Measurements from ENCODE around the gene KIF1C.
"Not testable (repeated sequence)": the region's sequence is repeated elsewhere in the genome, so short reads cannot be mapped to it uniquely, and the experiment has no call there.

The KIF1C gene

GRCh38 chr17:5002121-5002788 lies 4.5 kb downstream of the KIF1C start:
- no peak for DNase-seq (ENCODE audit: low spot score)

- no peak for DNase-seq (ENCODE audit: low spot score)
These were observed 5.6 kb downstream of the KIF1C start for GRCh38 chr17:5003214-5003867.

- peak; percentile 52 for DNase-seq (ENCODE audit: low spot score)
These were observed 14.2 kb downstream of the KIF1C start for GRCh38 chr17:5011928-5012327.

GRCh38 chr17:5014357-5014756 lies 16.6 kb downstream of the KIF1C start:
- DNase-seq (ENCODE audit: low spot score) = no peak

DNA sequence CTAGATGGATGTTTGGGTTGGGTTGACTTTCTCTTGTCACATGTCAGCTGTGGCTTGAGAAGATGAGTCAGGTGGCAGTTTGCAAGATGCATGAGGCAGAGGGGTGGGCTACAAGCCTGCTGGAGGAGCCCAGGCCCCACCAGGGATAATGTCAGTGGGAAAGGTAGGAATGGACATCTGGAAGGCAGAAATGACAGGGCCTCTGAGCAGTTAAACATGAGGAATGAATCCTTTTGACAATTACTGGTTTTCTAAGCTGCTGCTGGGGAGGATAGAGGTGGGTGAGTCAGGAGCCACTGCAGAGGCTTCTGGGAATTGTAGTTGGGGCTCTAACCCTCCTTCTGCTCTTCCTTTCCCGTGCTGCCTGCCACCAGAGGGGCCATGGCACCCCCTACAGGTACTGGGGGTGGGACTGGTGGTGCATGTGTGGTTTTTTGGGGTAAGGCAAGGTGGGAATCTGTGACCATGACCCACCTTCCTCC lies 21.8 kb downstream of the KIF1C start:
- DNase-seq (ENCODE audit: low spot score) = peak; percentile 49

DNA sequence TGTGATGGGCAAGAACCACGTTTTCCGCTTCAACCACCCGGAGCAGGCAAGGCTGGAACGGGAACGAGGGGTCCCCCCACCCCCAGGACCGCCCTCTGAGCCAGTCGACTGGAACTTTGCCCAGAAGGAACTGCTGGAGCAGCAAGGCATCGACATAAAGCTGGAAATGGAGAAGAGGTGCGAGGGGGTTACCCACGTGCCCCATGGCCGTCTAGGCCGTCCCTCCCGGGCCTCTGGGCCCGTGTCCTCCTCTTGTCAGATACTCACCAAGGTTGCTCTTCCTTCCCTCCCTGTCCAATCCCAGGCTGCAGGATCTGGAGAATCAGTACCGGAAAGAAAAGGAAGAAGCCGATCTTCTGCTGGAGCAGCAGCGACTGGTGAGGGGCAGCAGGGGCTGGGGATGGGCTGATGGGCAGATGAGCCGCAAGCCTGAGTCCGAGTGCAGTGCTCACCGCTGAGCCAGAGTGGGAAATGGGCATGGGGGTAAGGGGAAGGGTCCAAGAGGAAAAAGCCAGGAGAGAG lies 22.8 kb downstream of the KIF1C start:
- DNase-seq (ENCODE audit: low spot score) = no peak

DNA sequence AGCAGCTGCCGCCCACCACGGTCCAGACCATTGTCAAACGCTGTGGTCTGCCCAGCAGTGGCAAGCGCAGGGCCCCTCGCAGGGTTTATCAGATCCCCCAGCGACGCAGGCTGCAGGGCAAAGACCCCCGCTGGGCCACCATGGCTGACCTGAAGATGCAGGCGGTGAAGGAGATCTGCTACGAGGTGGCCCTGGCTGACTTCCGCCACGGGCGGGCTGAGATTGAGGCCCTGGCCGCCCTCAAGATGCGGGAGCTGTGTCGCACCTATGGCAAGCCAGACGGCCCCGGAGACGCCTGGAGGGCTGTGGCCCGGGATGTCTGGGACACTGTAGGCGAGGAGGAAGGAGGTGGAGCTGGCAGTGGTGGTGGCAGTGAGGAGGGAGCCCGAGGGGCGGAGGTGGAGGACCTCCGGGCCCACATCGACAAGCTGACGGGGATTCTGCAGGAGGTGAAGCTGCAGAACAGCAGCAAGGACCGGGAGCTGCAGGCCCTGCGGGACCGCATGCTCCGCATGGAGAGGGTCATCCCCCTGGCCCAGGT lies 24.5 kb downstream of the KIF1C start:
- no peak for DNase-seq (ENCODE audit: low spot score)

DNA sequence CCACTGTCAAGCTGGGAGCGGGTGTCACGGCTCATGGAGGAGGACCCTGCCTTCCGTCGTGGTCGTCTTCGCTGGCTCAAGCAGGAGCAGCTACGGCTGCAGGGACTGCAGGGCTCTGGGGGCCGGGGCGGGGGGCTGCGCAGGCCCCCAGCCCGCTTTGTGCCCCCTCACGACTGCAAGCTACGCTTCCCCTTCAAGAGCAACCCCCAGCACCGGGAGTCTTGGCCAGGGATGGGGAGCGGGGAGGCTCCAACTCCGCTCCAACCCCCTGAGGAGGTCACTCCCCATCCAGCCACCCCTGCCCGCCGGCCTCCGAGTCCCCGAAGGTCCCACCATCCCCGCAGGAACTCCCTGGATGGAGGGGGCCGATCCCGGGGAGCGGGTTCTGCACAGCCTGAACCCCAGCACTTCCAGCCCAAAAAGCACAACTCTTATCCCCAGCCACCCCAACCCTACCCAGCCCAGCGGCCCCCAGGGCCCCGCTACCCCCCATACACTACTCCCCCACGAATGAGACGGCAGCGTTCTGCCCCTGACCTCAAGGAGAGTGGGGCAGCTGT lies 25.9 kb downstream of the KIF1C start:
- no peak for DNase-seq (ENCODE audit: low spot score)

DNA sequence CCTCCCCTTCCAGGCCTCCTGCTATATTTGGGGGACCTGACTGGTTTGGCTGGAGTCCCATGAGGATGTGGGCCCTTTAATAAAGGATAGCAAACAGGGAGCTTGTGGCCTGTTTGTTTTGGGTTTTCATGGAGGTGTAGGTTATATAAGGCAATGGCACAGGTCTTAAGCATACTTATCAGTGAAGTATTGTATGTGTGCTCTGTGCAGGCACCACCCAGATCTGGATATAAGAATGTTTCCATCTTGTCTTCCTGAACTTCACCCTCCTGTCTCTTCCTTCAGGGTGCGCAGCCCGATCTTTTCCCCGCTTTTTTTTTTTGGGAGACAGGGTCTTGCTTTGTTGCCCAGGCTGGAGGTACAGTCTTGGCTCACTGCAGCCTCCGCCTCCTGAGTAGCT lies 26.9 kb downstream of the KIF1C start:
- no peak for DNase-seq (ENCODE audit: low spot score)

GRCh38 chr17:5027299-5027698 lies 29.5 kb downstream of the KIF1C start:
- no peak for DNase-seq (ENCODE audit: low spot score)

DNA sequence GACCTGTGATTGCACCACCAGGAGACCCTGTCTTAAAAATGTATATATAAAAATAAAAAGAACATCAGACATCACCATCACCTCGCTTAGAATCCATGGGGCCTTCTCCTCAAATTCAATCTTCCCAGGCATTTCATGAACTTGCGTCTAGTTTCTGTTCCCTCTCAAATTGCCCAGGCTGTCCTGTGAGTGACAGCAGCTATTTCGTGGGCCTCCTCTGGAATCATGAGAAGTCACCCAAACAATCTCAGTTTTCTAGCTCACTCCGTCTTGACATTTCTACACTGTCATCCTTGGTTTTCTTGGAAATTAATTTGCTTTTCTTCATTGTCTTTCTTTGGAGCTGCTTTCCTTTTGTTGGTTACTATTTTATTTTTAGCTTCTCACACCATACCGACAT lies 30.2 kb downstream of the KIF1C start:
- no peak for DNase-seq (ENCODE audit: low spot score)

- DNase-seq (ENCODE audit: low spot score) = not testable (repeated sequence)
These were observed 32.4 kb downstream of the KIF1C start for GRCh38 chr17:5030168-5030567.

DNA sequence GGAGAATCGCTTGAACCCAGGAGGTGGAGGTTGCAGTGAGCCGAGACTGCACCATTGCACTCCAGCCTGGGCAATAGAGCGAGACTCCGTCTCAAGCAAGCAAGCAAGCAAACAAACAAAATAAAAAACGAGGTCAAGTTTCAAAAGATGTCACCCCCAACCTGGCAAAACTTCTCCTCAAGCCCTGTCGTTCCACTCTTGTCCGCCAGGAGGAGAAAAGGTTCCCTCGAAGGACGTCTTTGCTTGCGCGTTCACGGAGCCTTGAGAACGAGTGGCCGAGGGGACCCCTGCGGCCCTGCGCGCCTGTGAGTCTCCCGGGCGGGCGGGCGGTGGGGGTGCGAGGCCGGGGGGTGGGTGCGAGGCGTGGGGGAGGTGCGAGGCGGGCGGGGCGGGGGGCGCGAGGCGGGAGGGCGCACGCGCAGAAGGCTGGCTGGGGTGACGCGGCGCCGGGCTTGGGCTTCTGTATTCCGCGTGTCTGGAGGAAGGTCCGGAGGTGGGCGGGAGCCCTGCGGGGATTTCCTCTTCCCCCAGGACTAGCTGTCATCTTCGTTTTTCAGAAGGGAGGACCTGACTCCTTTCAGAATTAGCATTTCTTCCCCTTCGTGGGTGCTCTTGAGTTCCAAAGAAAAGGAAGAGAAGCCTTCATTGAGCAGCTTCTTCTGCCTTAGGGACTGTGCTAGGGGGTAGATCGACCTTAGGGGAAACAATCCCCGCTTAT lies 33.8 kb downstream of the KIF1C start:
- peak; percentile 77 for DNase-seq (ENCODE audit: low spot score)

DNA sequence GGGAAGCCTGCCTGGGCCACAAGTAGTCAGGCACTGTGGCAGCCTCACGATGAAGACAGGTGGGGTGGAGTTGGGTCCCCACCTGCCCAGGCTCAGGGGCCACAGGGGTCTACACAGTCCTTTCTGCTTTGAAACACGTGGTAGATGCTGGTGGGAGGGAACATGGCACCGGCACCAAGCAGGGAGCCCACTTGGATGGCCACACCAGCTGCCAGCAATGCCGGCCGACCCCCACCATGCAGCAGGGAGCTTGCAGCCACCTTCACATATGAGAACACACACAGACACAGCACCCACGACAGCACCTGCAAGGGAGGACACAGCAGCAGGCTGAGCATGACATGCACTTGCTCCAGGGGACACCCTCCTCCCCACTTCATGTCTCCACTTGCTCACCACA lies 35.1 kb downstream of the KIF1C start:
- no peak for DNase-seq (ENCODE audit: low spot score)

DNA sequence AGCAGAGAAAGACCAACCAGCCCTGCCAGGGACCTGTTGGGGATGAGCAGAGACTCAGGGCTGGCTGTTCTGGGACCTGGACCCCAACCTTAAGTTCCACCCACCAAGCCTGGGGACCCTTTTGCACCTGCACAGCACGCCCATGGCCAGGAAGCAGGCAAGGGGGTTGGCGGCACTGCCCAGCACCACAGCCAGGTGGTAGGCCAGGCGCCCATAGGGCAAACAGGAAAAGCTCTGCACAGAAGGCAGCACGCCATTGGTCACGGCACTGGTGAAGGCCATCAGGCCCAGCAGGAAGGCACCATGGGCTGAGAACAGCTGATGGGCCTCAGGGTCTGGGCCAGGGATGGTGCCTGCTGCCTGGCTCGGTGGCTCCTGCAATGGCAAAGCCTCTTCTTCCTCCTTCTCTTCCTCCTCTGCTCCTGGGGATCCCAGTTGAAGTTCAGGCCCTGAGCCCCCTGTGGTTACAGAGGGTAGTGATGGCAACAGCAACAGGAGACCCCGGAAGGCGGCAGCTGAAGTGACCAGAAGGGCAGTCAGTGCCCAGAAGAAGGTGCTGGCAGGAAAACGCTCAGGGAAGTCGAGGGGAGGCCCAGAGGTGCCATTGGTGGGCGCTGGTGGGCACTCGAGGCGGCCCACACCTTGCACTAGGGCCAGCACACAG lies 35.7 kb downstream of the KIF1C start:
- DNase-seq (ENCODE audit: low spot score) = no peak

GRCh38 chr17:5034063-5034462 lies 36.3 kb downstream of the KIF1C start:
- DNase-seq (ENCODE audit: low spot score) = no peak

GRCh38 chr17:5034651-5035050 lies 36.9 kb downstream of the KIF1C start:
- DNase-seq (ENCODE audit: low spot score) = no peak

DNA sequence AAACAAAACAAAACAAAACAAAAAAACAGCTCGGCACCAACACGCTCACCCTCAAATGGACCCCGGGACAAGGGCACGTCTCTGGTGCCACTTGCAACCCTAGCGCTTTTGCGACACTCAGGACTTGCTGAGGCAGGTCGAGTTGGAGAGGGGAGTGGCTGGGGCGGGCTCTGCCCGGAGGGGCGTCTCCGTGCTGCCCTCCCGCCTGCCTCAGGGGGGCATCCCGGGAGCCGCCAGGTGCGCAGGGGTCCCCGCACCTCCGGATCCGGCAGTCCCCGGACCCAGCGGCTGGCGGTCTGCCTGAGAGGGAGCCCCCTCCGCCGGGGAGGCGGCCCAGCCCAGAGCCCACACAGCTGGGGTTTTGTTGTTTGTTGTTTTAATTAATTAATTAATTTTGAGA lies 37.6 kb downstream of the KIF1C start, which contains the start of gene SLC52A1:
Gene SLC52A1 (minus strand): TSS at position 112 of the 400 bp plus-strand sequence. CDS start 820 bp downstream, outside the sequence.
- no peak for DNase-seq (ENCODE audit: low spot score)

DNA sequence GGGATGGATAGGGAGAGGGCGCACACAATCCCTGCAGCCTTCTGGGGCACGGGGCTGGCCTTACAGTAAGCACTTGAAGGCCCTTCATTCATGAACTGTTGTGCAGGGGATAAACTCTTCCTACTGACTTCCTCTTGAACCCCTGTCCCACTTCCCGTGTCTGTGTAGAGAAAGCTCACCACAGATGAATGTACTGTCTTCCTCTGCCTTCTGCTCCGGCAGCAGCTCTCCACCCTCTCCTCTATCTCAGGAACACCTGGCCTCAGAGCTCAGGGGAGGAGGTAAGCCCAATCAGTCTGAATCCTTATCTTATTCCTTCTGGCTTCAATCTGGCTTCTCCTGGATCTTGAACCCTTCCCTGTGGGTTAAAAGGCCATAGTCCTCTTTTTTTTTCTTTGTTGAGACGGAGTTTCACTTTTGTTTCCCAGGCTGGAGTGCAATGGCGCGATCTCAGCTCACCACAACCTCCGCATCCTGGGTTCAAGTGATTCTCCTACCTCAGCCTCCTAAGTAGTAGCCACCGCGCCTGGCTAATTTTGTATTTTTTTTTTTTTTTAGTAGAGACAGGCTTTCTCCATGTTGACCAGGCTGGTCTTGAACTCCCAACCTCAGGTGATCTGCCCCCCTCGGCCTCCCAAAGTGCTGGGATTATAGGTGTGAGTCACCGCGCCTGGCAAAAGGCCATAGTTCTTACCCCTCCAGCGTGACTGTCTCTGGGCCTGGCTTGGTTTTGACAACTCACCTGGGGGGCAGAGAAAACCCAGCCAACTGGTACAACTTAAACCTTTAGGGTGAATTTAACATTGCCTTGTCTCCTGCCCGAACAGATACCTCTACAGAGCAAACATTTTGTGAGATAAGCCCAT lies 44.6 kb downstream of the KIF1C start:
- DNase-seq (ENCODE audit: low spot score) = no peak

DNA sequence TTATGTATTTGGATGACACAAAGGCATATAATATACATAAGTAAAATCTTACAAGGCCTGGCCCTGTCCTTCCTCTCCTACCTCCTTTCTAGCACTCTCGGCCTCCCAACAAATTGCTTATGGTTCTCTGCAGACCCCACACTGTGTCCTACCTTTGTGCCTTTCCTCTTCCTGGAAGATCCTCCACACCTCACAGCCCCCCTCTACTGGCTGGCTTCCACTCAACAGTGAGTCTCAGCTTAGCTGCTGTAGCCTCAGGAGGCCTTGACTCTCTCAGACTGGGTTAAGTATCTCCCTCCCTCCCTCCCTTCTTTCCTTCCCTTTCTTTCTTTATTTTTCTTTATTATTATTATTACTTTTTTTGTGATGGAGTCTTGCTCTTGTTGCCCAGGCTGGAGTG lies 45.8 kb downstream of the KIF1C start:
- no peak for DNase-seq (ENCODE audit: low spot score)

DNA sequence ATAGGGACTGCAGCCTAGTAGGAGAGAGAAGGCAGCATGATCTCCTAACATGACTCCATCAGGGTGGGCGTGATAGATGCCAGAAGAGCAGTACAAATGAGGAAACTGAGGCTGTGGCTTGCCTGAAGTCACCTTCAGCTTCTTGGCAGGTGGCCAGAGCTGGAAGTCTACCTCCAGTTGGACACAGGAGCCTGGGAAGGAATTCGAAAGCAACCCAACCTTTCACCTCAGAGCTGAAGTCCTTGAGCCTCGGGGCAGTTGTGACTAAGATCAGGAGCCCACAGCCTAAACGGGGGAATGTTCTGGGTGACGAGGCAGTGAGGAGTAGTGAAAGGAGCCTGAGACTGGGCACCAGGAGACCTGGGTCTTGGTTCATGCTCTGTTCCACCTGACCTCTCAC lies 46.9 kb downstream of the KIF1C start:
- no peak for DNase-seq (ENCODE audit: low spot score)
